GM18508 (cell line): ENCODE measurements around the gene P3H2.
"Not testable (repeated sequence)": the region's sequence is repeated elsewhere in the genome, so short reads cannot be mapped to it uniquely, and the experiment has no call there.

Experiments
- ATAC-seq: cut with Tn5 transposase; IDR thresholded peaks from one replicate; pipeline ENCODE4 v1.9.1; 2021; ENCODE audit warnings: moderate number of reproducible peaks; ENCODE audit not compliant: insufficient read depth, unreplicated experiment

P3H2 gene, protein sequence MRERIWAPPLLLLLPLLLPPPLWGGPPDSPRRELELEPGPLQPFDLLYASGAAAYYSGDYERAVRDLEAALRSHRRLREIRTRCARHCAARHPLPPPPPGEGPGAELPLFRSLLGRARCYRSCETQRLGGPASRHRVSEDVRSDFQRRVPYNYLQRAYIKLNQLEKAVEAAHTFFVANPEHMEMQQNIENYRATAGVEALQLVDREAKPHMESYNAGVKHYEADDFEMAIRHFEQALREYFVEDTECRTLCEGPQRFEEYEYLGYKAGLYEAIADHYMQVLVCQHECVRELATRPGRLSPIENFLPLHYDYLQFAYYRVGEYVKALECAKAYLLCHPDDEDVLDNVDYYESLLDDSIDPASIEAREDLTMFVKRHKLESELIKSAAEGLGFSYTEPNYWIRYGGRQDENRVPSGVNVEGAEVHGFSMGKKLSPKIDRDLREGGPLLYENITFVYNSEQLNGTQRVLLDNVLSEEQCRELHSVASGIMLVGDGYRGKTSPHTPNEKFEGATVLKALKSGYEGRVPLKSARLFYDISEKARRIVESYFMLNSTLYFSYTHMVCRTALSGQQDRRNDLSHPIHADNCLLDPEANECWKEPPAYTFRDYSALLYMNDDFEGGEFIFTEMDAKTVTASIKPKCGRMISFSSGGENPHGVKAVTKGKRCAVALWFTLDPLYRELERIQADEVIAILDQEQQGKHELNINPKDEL

DNA sequence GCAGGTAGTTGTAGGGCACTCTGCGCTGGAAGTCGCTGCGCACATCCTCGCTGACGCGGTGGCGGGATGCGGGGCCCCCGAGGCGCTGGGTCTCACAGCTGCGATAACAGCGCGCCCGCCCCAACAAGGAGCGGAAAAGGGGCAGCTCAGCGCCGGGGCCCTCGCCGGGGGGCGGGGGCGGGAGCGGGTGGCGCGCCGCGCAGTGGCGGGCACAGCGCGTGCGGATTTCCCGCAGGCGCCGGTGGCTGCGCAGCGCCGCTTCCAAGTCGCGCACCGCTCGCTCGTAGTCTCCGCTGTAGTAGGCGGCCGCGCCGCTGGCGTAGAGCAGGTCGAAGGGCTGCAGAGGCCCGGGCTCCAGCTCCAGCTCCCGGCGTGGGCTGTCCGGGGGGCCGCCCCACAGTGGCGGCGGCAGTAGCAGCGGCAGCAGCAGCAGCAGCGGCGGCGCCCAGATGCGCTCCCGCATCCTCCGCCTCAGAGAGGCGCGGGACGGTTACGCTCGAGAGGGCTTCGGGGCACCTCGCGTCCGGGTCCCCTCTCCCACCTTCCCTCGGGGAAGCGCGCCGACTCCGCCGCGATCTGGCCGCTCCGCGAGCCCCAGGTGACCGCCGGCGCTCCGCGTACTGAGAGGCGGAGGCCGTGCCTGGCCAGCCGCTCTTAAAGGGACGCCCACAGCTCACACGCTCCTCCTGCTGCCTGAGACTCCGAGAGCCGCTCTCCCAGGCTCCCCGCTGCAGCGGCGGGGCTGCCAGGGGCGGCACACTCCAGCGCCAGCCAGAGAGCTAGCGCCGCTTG, at the start of gene P3H2:
Gene P3H2, minus strand, starts transcription at position 629 of the 792 bp plus-strand sequence. Its CDS starts 166 bp downstream, at position 463.
- ATAC-seq = no peak

DNA sequence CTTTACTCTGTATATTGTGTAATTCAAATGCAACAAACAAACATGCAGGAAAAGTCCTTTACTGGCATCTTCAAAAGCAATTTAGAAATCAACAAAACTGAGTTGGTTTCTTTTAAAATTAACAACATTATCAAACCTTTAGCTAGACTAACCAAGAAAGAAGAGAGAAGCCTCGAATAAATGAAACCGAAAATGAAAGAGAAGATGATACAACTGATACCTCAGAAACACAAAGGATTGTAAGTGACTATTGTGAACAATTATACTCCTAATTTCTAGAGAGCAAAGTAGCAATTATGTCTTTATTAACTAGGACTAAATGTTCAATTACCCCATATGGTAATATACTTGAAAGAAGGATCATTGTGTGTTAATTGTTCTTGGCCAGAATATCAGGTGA, 49.2 kb upstream of the P3H2 start:
- peak; percentile 58 for ATAC-seq

DNA sequence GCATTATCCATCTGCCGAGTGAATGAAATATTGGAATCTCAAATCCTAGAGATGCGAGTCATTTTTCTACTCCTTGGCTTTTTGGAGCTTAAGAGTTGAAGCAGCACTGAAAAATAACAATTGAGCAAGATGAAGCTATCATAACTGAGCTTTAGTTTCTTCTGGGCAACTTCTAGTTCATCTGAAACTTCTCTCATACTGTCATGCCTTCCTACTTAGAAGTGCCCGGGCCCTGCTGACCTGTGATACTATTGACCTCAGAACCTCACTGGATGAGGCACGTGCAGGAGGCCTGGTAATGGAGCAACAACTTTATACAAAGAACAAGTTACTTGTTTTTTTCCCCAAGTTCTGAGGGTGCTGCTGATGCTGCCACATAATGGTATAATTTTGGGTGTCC, 48.5 kb upstream of the P3H2 start:
- ATAC-seq = no peak

DNA sequence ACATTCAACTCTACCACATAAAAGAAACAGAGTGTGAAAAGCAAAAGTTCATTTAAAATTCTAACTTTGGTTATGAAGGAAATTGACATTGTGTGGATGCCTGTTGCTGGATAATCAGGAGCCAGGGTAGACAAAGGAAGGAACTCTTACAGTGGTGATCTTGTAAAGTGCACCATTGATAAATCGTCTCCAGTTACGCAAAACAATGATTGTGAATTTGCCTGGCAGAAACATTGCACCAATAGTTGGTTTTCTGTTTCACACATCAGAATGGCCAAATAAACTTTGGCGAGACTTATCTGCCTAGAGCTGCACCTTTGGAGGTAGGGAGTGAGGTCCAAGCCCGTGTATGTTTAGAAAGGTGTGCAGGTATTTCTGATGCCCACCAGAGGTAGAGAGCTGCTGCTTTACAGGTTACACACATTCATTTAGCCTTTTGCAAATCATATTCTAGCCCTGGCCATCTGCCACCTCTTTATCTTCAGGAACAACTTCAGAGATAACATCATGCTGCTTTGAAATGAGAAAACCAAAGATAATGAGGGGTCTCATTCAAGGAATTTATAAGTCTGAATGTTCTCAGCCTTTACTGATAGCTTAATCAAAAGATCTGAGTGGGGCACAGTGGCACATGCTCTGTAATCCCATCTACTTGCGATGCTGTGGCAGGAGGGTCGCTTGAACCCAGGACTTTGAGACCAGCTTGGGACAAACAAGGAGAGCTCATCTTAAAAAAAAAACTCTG, 47.4 kb upstream of the P3H2 start:
- ATAC-seq = no peak

DNA sequence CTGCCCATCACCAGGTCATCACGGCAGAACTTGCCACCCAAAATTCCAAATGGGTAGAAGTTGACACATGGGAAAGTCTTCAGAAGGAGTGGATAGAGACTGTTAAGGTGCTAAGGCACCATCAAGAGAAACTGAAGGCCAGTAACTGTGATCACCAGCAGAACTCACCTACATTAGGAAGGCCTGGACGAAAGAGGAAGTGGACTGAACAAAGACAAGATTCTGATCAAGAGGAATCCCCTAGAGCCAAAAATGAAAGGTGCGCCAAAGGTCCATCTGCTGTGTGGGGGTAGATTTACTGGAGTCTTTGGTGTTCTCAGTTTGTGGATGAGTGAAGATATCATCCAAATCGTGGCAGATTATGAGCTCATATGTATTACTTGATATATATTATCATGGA, 46.3 kb upstream of the P3H2 start:
- ATAC-seq = no peak

DNA sequence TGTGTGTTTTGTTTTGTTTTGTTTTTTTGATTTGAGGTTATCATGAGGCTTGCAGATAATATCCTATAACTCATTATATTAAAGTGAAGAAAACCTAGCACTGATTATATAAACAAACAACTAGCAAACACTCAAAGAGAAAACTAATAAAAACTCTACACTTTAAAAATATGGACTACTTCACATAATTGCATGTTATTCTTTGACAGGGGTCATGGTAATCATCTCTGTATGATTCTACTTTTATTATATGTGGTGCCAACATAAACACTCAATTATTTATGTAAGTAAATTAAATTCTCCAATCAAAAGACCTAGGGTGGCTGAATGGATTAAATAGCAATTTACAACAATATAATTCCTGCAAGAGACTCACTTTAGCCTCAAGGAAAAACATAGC, 44.6 kb upstream of the P3H2 start:
- no peak for ATAC-seq

DNA sequence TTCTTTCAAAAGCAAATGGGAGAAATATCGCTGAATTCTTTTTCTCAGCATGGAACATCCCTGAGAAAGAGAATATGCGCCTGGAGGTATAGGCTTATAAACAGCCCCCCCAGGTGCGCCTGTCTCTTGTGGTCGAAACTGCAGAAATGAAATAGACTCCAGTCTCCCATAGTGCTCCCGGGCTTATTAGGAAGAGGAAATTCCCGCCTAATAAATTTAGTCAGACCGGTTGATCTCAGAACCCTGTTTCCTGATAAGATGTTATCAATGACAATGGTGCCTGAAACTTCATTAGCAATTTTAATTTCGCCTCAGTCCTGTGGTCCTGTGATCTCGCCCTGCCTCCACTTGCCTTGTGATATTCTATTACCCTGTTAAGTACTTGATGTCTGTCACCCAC, 41.3 kb upstream of the P3H2 start:
- ATAC-seq = not testable (repeated sequence)

DNA sequence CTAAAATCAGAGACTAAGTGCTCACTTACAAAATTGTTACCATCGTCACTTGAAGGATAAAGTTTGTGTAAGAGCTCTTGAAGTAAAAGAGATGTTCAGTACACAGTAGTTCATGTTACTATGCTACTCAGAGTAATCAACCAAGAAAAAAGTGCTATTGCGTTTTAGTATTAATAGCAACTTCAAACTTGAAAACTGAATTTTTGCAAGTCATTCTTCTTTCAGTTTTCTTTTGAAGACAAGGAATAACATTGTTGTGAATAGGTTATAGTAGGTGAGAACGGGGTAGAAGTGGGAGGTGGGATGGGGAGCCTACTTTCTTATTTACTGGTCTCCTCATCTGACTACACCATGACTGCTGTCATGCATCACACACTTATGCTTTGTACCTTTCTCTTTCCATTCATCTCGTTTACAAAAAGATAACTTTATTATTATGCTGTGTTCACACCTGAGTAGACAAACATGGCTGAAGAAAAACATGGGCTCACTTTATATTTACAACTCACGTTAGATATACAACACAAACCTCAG, 39.3 kb upstream of the P3H2 start:
- no peak for ATAC-seq

DNA sequence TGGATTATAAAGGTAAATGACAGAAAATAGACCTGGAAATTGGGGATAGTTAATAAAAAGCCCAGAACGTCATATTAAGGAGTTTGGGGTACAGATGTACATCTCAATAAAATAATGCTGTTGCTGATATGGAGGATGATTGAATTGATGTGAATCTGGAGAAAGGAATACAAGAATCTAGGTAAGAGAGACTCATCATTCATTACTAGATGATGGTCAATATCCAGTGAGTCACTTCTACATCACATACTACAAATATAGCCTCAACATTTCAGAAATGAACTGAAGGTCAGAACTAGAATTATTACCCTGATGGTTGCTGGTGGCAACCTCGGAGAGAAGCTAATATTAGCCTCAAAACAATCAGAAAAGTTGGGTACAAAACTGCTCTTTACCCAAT, 37.6 kb upstream of the P3H2 start:
- no peak for ATAC-seq

DNA sequence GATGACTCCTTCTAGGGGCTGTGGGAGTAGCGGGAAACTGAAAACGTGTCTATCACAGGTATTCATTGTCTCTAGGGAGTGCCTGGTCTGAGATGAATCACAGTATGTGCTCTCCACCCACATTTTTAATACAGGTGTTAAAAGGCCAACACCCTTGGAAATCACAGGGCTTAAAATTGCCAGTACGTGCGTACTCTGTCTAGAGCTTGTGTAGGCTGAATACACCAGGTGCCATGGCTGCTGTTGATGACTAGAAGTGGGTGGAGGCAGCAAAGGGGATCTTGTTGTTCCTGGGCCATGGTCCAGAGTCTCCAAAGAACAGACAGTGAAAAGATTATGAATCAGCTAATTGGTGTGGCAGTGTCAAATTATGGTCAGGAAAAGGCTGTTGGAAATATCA, 35.1 kb upstream of the P3H2 start:
- ATAC-seq = no peak

DNA sequence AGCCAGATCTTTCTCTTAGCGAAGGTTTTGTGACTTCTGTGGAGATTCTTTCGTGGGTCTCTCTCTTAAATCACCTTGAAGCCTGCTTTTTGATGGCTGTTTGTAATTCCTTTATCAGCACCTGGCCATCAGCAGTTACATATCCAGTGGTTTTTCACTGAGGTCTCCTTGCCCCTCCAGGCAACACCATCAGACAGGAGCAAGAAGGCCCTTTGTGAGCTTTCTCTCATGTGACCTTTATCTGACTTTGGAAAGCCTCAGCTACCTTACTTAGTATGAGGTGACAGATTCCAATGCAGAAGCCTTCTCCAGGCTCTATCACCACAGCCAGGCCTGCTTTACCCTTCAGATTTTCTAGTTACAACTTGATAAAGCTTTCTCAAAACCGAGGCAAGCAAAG, 30.0 kb upstream of the P3H2 start:
- ATAC-seq = no peak

DNA sequence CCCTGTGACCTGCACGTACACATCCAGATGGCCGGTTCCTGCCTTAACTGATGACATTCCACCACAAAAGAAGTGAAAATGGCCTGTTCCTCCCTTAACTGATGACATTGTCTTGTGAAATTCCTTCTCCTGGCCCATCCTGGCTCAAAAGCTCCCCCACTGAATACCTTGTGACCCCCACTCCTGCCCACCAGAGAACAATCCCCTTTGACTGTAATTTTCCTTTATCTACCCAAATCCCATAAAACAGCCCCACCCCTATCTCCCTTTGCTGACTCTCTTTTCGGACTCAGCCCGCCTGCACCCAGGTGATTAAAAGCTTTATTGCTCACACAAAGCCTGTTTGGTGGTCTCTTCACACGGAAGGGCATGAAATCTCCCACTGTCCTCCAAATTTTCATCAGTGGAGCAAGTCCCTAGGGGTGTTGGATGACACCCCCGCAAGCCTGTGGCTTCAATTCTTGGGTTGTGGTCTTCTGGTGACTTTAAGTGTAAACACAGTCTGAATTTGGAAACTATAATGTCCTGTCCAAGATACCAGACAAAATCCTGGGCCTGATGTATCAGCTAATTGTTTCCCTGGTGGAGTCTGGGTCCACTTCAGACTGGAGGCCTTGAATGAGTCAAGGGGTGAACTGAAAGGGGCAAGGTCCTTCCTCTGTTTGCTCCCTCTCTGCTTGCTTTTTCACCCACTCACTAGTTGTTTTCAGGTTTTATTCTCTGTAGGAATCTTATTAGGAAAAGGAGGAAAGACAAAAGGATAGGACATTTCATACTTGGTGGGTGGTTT, 29.3 kb upstream of the P3H2 start:
- not testable (repeated sequence) for ATAC-seq

DNA sequence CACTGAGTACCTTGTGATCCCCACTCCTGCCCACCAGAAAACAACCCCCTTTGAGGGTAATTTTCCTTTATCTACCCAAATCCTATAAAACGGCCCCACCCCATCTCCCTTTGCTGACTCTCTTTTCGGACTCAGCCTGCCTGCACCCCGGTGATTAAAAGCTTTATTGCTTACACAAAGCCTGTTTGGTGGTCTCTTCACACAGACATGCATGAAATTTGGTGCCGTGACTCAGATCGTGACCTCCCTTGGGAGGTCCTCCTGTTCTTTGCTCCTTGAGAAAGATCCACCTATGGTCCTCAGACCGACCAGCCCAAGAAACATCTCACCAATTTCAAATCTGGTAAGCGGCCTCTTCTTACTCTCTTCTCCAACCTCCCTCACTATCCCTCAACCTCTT, 24.1 kb upstream of the P3H2 start:
- ATAC-seq = not testable (repeated sequence)

DNA sequence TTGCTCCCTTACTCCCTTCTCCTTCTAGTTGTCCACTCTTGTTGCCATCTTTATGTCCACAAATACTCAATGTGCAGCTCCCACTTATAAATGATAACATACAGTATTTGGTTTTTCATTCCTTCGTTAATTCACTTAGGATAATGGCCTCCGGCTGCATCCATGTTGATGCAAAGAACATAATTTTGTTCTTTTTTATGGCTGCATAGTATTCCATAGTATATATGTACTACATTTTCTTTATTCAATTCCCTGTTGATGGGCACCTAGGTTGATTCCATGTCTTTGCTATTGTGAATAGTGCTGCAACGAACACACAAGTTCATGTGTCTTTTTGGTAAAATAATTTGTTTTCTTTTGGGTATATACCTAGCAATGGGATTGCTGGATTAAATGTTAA, 21.3 kb upstream of the P3H2 start:
- no peak for ATAC-seq

DNA sequence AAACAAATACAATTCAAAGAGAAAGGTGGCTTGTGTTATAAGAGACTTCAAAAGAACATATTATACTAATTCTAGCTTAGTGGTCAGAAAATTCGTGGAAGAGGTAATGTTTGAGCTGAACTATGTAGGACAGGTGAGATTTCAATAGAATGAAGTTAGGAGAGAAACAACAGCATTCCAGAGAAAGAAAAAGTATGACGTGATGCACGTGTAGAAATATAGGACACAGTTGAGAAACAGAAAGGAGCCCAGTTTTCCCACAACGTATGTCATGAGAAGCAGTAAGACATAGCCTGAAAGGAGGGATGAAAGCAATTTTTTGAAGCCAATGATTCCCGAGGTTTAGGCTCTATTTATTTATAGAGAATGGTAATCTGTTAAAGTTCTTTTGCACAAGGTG, 18.7 kb upstream of the P3H2 start:
- ATAC-seq = no peak

DNA sequence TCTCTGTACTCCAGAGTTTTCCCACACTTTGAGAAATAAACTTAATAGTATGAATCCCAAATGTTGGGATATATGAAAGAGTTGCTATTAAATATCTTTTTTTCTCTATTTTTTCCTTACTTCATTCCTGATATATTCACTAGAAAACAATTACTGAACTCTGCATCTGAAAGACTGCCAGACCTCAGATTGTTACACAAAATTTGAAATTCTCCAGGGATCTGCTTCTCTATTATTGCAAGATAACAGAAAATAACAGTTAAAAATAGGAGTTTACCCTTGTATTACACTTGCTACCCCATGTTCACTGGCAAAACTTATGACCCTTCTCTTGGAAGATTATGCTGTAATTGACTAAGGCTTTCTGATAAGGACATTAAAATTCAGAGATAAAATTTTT, 11.7 kb upstream of the P3H2 start:
- no peak for ATAC-seq

DNA sequence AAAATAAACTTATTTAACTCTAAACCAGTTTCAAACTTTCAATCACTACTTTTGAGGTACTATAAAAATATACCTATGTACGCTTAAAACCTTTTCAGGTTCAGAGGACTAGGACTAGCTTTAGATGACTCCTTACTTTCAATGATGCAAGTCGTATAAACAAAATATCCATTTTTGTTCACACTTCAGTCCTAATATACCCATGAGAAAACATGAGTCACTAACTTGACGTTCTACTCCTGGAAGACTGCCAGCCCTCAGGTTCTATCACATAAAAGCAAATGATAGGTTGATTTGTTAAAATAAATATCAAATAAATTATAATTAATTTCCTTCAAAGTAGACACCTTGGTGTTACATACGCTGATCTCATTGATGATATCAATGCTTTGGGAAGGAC, 10.6 kb upstream of the P3H2 start:
- ATAC-seq = no peak

DNA sequence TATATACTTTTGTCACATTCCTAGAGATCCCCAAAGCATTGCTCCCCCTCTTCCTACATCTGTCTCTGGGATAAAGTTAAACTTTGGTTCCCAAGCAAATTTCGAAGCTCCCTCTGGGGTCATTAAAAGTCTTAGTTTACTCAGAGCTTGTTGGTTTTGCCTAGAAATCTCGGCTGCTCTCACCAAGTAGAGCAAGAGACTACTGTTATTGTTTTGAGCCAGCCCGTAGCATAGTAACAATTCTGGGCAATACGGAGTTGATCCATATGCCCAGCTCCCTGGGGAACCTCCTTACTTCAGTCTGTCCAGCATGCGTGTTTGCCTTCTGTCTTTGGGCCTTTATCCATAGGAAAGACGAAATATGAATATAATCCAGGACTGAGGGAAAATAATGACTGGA, 10.0 kb upstream of the P3H2 start:
- ATAC-seq = no peak

DNA sequence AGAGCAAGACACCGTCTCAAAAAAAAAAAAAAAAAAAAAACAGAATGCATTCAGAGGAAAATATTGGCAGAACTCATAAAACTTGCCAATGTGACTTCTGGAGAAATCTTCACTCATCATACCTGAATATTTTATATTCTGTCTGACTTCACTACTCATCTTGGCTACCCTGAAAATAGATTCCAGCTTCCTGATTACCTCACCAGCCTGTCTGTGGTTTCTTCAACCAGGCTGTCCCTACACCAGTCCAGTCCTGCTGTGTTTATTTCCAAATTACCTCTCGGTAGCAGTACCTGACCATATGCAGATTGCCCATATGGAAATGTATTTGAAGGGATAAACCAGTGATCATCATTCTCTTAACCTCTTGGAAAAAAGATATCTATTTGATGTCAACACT, 9.3 kb upstream of the P3H2 start:
- ATAC-seq = no peak
